GM23338 (cell line): ENCODE results near the gene MEIS3. TPM values are rescaled to one million over a fixed set of nuclear protein-coding genes. Genes with fewer than 3 reads are reported as not detected.

Experiments
- ATAC-seq: fragments of 200-7000 bp; cut with Tn5 transposase; 3 replicates; pipeline ENCODE4 v1.9.1; 2020
- DNase-seq: peaks from one replicate; pipeline ENCODE4 v3.0.0-alpha.2; 2015; ENCODE audit warnings: low spot score
- H2AFZ ChIP-seq: fragments of 200-600 bp; sonication (generic); 2 replicates; pipeline ENCODE4 v1.8.0; 2016; ENCODE audit warnings: antibody characterized with exemption, mild to moderate bottlenecking, moderate library complexity
- H3F3A ChIP-seq: fragments of 200-600 bp; sonication (generic); replicated peaks from 2 replicates; pipeline ENCODE4 v1.8.0; 2017; ENCODE audit warnings: antibody characterized with exemption, mixed run types, low read depth
- H3K27ac ChIP-seq: fragments of 200-600 bp; sonication (generic); 2 replicates; pipeline ENCODE4 v1.6.1; 2016; ENCODE audit warnings: low read depth
- H3K27me3 ChIP-seq: fragments of 200-600 bp; sonication (generic); 2 replicates; pipeline ENCODE4 v1.8.0; 2016; ENCODE audit warnings: mild to moderate bottlenecking, mixed run types, moderate library complexity; ENCODE audit not compliant: insufficient read depth
- H3K36me3 ChIP-seq: fragments of 200-600 bp; sonication (generic); 2 replicates; pipeline ENCODE4 v1.8.0; 2016; ENCODE audit warnings: mild to moderate bottlenecking; ENCODE audit not compliant: insufficient read depth
- H3K4me1 ChIP-seq: fragments of 200-600 bp; sonication (generic); 2 replicates; pipeline ENCODE4 v1.8.0; 2016; ENCODE audit warnings: mild to moderate bottlenecking, moderate library complexity; ENCODE audit not compliant: insufficient read depth
- H3K4me2 ChIP-seq: fragments of 200-600 bp; sonication (generic); 2 replicates; pipeline ENCODE4 v1.7.1; 2017; ENCODE audit warnings: mixed run types
- H3K4me3 ChIP-seq: fragments of 200-600 bp; sonication (generic); 2 replicates; pipeline ENCODE4 v1.6.1; 2016; ENCODE audit warnings: mixed run types
- H3K79me2 ChIP-seq: fragments of 200-600 bp; sonication (generic); replicated peaks from 2 replicates; pipeline ENCODE4 v1.8.0; 2017; ENCODE audit warnings: mild to moderate bottlenecking; ENCODE audit not compliant: insufficient read depth
- H3K9me2 ChIP-seq: fragments of 200-600 bp; sonication (generic); 2 replicates; pipeline ENCODE4 v1.8.0; 2017; ENCODE audit not compliant: insufficient read depth
- H4K20me1 ChIP-seq: fragments of 200-600 bp; sonication (generic); replicated peaks from 2 replicates; pipeline ENCODE4 v1.8.0; 2017; ENCODE audit warnings: mild to moderate bottlenecking; ENCODE audit not compliant: insufficient read depth
- H3K27ac Mint-ChIP-seq: 2 replicates; pipeline ENCODE4 v1.8.0; 2020; ENCODE audit warnings: inconsistent platforms, mild to moderate bottlenecking, moderate library complexity, mixed read lengths
- H3K27me3 Mint-ChIP-seq: 3 replicates; pipeline ENCODE4 v1.8.0; 2022; ENCODE audit warnings: low read depth, mild to moderate bottlenecking, moderate library complexity, mixed read lengths, inconsistent platforms; ENCODE audit not compliant: insufficient read depth, poor library complexity
- H3K36me3 Mint-ChIP-seq: 3 replicates; pipeline ENCODE4 v1.8.0; 2021; ENCODE audit warnings: low read depth, mild to moderate bottlenecking, inconsistent platforms, moderate library complexity, mixed read lengths
- H3K4me1 Mint-ChIP-seq: 3 replicates; pipeline ENCODE4 v1.8.0; 2020; ENCODE audit warnings: mild to moderate bottlenecking, inconsistent platforms, mixed read lengths
- H3K4me3 Mint-ChIP-seq: 3 replicates; pipeline ENCODE4 v1.8.0; 2021; ENCODE audit warnings: moderate library complexity, mild to moderate bottlenecking, inconsistent platforms, mixed read lengths
- H3K9me3 Mint-ChIP-seq: 3 replicates; pipeline ENCODE4 v1.8.0; 2020; ENCODE audit warnings: moderate library complexity, mild to moderate bottlenecking, inconsistent platforms, mixed read lengths
- CREB1 ChIP-seq: fragments of 250-450 bp; sonication (Bioruptor Pico); IDR thresholded peaks from 2 replicates; pipeline ENCODE4 v1.5.0; 2020; ENCODE audit warnings: low read depth, mild to moderate bottlenecking, moderate library complexity
- EZH2 ChIP-seq: fragments of 200-600 bp; sonication (generic); IDR thresholded peaks from one replicate; pipeline ENCODE4 v1.8.0; 2017; ENCODE audit warnings: antibody characterized with exemption, mild to moderate bottlenecking, low read depth; ENCODE audit not compliant: unreplicated experiment
- EZH2phosphoT487 ChIP-seq: fragments of 200-600 bp; sonication (generic); IDR thresholded peaks from one replicate; pipeline ENCODE4 v1.8.1; 2018; ENCODE audit warnings: antibody characterized with exemption; ENCODE audit not compliant: unreplicated experiment
- JUNB ChIP-seq: IDR thresholded peaks from one replicate; pipeline ENCODE4 v1.6.1; 2016; ENCODE audit warnings: antibody characterized with exemption; ENCODE audit not compliant: unreplicated experiment
- NANOG ChIP-seq: IDR thresholded peaks from 2 replicates; pipeline ENCODE4 v1.6.1; 2016; ENCODE audit warnings: antibody characterized with exemption, borderline replicate concordance
- POLR2AphosphoS5 ChIP-seq: IDR thresholded peaks from 2 replicates; pipeline ENCODE4 v1.6.1; 2016; ENCODE audit warnings: antibody characterized with exemption, low read depth
- STAT1 ChIP-seq: IDR thresholded peaks from one replicate; pipeline ENCODE4 v1.6.1; 2016; ENCODE audit warnings: antibody characterized with exemption; ENCODE audit not compliant: unreplicated experiment
- ZNF114 ChIP-seq: fragments of 250-450 bp; sonication (Bioruptor Pico); IDR thresholded peaks from 2 replicates; pipeline ENCODE4 v1.5.0; 2020; ENCODE audit warnings: mild to moderate bottlenecking, moderate library complexity
- ZNF331 ChIP-seq: fragments of 250-450 bp; sonication (Bioruptor Pico); IDR thresholded peaks from 2 replicates; pipeline ENCODE4 v1.5.0; 2020; ENCODE audit warnings: low read depth, mild to moderate bottlenecking, moderate library complexity
- polyA plus RNA-seq: library from polyadenylated mRNA; unstranded; fragments of >200 nt; fragmentation: Nextera tagmentation; extraction: Ambion mirVana; gene quantifications from 2 replicates; pipeline ENCODE4 v1.2.1, GENCODE V29; 2016
- total RNA-seq: library from RNA; depleted of rRNA; stranded (reverse); fragments of >200 nt; shearing (Covaris generic); gene quantifications from 2 replicates; pipeline ENCODE4 v1.2.3, GENCODE V29; 2014
- TF ChIP-seq, protein P1 (sequence below): fragments of 250-450 bp; sonication (Bioruptor Pico); IDR thresholded peaks from 2 replicates; pipeline ENCODE4 v1.5.0; 2020; ENCODE audit warnings: mild to moderate bottlenecking, moderate library complexity
- TF ChIP-seq, protein P2 (sequence below): IDR thresholded peaks from 2 replicates; pipeline ENCODE4 v1.6.1; 2016; ENCODE audit warnings: antibody characterized with exemption

Gene MEIS3
- total and polyA plus RNA-seq, 2 experiments from 2014 or later, result 20.6 to 33.7 TPM

DNA sequence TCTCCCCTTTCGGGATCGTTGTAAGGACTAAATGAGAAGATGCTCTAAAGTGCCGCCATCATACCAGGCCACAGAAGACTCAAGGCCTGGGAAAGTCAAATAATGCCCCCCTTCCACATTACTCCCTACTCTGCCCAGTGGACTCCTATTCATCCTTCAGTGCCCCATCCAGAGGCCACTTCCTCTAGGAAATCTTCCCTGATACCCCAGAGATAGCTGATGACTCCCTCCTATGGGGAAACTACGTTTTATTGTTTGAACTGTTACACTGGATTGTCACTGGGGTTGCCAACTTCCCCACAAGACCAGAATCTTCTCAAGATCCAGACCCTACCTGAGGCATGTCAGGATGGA, 14.2 kb downstream of the MEIS3 start:
- peaks cover 27% of the 10 kb centered on the region for H3K27me3 Mint-ChIP-seq
- no peaks in the 10 kb centered on the region; the same call in 1 of the 2 replicates for H3K36me3 ChIP-seq
- H3K36me3 Mint-ChIP-seq, result peaks cover 4% of the 10 kb centered on the region

DNA sequence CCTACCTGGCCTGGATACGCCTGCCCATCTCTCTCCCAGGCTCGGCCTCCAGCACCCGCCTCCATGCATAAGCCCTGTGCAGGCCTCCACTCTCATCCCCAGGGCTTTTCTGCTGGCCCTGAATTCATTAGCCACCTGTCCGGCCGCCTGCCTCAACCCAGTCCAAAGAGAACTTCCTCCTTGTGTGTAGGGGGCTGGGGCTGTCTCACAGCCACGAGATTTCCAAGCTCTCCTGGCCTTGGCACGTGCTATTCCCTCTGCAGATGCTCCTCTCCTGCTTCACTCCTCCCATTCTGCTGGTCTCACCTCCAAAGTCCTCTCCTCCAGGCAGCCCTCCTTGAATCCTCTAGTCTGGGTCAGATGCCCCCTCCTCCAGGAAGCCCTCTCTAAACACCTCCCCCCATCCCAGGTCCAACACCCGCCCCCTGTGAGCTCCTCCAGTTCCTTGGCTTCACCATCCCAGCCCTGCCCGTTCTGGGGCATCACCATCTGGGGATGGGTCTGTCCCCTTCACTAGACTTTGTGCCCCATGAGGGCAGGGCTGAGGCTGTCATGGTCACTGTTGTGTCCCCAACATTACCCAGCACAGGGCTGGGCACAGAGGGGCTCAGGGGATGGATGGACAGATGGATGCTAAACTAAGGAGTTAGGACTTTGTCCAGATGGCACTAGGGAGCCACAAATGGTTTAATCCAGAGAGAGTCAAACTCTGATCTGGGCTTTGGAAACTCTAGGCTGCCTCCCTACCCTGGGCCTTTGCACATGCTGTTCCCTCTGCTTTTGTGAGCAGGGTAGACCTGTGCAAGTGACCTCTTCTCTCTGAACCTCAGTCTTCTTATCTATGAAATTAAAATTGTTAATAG, 14.8 kb downstream of the MEIS3 start:
- Mint-ChIP-seq H3K36me3 (peaks cover 4% of the 10 kb centered on the region), H3K9me3 (peaks cover 4% of the 10 kb centered on the region; the same call in 2 of the 3 replicates), H3K4me3 (no peak overlapping the region; the same call in 2 of the 3 replicates), H3K27ac (no peak overlapping the region), H3K4me1 (peaks cover 11% of the 10 kb centered on the region), H3K27me3 (peaks cover 27% of the 10 kb centered on the region)
- no peaks in the 10 kb centered on the region; the same call in 1 of the 2 replicates for H3K36me3 ChIP-seq
- H3K27ac ChIP-seq, result no peak overlapping the region
- no peak overlapping the region for H3K4me2 ChIP-seq
- H2AFZ ChIP-seq, result no peak overlapping the region
- DNase-seq (no peak), ATAC-seq (no peak)
- no peaks in the 10 kb centered on the region for H3K9me2 ChIP-seq
- H3K79me2 ChIP-seq, result no peaks in the 10 kb centered on the region
- H3K4me3 ChIP-seq, result no peak overlapping the region
- H3K27me3 ChIP-seq, result no peaks in the 10 kb centered on the region; the same call in 1 of the 2 replicates
- no peaks in the 10 kb centered on the region for H4K20me1 ChIP-seq
- peaks cover 3% of the 10 kb centered on the region; the same call in 1 of the 2 replicates for H3F3A ChIP-seq
- H3K4me1 ChIP-seq, result peaks cover 11% of the 10 kb centered on the region
- TF ChIP-seq EZH2 (no peak), EZH2phosphoT487 (no peak), STAT1 (no peak), ZNF331 (CRISPR knock-in tag) (no peak), CREB1 (CRISPR knock-in tag) (no peak), ZNF114 (CRISPR knock-in tag) (no peak)
- TF ChIP-seq, protein P1, sequence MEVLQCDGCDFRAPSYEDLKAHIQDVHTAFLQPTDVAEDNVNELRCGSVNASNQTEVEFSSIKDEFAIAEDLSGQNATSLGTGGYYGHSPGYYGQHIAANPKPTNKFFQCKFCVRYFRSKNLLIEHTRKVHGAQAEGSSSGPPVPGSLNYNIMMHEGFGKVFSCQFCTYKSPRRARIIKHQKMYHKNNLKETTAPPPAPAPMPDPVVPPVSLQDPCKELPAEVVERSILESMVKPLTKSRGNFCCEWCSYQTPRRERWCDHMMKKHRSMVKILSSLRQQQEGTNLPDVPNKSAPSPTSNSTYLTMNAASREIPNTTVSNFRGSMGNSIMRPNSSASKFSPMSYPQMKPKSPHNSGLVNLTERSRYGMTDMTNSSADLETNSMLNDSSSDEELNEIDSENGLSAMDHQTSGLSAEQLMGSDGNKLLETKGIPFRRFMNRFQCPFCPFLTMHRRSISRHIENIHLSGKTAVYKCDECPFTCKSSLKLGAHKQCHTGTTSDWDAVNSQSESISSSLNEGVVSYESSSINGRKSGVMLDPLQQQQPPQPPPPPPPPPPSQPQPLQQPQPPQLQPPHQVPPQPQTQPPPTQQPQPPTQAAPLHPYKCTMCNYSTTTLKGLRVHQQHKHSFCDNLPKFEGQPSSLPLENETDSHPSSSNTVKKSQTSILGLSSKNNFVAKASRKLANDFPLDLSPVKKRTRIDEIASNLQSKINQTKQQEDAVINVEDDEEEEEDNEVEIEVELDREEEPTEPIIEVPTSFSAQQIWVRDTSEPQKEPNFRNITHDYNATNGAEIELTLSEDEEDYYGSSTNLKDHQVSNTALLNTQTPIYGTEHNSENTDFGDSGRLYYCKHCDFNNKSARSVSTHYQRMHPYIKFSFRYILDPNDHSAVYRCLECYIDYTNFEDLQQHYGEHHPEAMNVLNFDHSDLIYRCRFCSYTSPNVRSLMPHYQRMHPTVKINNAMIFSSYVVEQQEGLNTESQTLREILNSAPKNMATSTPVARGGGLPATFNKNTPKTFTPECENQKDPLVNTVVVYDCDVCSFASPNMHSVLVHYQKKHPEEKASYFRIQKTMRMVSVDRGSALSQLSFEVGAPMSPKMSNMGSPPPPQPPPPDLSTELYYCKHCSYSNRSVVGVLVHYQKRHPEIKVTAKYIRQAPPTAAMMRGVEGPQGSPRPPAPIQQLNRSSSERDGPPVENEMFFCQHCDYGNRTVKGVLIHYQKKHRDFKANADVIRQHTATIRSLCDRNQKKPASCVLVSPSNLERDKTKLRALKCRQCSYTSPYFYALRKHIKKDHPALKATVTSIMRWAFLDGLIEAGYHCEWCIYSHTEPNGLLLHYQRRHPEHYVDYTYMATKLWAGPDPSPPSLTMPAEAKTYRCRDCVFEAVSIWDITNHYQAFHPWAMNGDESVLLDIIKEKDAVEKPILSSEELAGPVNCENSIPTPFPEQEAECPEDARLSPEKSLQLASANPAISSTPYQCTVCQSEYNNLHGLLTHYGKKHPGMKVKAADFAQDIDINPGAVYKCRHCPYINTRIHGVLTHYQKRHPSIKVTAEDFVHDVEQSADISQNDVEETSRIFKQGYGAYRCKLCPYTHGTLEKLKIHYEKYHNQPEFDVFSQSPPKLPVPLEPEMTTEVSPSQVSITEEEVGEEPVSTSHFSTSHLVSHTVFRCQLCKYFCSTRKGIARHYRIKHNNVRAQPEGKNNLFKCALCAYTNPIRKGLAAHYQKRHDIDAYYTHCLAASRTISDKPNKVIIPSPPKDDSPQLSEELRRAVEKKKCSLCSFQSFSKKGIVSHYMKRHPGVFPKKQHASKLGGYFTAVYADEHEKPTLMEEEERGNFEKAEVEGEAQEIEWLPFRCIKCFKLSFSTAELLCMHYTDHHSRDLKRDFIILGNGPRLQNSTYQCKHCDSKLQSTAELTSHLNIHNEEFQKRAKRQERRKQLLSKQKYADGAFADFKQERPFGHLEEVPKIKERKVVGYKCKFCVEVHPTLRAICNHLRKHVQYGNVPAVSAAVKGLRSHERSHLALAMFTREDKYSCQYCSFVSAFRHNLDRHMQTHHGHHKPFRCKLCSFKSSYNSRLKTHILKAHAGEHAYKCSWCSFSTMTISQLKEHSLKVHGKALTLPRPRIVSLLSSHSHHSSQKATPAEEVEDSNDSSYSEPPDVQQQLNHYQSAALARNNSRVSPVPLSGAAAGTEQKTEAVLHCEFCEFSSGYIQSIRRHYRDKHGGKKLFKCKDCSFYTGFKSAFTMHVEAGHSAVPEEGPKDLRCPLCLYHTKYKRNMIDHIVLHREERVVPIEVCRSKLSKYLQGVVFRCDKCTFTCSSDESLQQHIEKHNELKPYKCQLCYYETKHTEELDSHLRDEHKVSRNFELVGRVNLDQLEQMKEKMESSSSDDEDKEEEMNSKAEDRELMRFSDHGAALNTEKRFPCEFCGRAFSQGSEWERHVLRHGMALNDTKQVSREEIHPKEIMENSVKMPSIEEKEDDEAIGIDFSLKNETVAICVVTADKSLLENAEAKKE (CRISPR knock-in tag), result no peak
- TF ChIP-seq, protein P2, sequence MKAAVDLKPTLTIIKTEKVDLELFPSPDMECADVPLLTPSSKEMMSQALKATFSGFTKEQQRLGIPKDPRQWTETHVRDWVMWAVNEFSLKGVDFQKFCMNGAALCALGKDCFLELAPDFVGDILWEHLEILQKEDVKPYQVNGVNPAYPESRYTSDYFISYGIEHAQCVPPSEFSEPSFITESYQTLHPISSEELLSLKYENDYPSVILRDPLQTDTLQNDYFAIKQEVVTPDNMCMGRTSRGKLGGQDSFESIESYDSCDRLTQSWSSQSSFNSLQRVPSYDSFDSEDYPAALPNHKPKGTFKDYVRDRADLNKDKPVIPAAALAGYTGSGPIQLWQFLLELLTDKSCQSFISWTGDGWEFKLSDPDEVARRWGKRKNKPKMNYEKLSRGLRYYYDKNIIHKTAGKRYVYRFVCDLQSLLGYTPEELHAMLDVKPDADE, result no peak

More for the DNA sequence above, 14.2 kb downstream of the MEIS3 start:
- Mint-ChIP-seq H3K4me1 (peaks cover 10% of the 10 kb centered on the region; the same call in 2 of the 3 replicates), H3K27ac (no peak overlapping the region), H3K9me3 (peaks cover 4% of the 10 kb centered on the region; the same call in 2 of the 3 replicates), H3K4me3 (no peak overlapping the region)
- H3K4me3 ChIP-seq, result no peak overlapping the region
- H3K79me2 ChIP-seq, result no peaks in the 10 kb centered on the region
- peaks cover 11% of the 10 kb centered on the region for H3K4me1 ChIP-seq
- peaks cover 3% of the 10 kb centered on the region; the same call in 1 of the 2 replicates for H3F3A ChIP-seq
- no peaks in the 10 kb centered on the region for H3K9me2 ChIP-seq
- H3K27ac ChIP-seq, result no peak overlapping the region
- no peak for ATAC-seq
- H3K27me3 ChIP-seq, result no peaks in the 10 kb centered on the region; the same call in 1 of the 2 replicates
- no peak for DNase-seq
- H4K20me1 ChIP-seq, result no peaks in the 10 kb centered on the region
- no peak overlapping the region for H2AFZ ChIP-seq
- no peak overlapping the region for H3K4me2 ChIP-seq
- TF ChIP-seq NANOG, result no peak
- no peak for TF ChIP-seq ZNF114 (CRISPR knock-in tag)
- no peak for TF ChIP-seq POLR2AphosphoS5
- TF ChIP-seq CREB1 (CRISPR knock-in tag), result no peak
- TF ChIP-seq, protein P2, result no peak
- no peak for TF ChIP-seq JUNB
